Stomach (tissue), 9 donors: ENCODE data around the gene DYRK4. TPM values are rescaled to one million over a fixed set of nuclear protein-coding genes. Genes with fewer than 3 reads are reported as not detected.
A peak's percentile ranks its signal among the peaks of the same experiment; 100 is the strongest.

ENCODE experiments used
- DNase-seq, 2 donors: peaks; one replicate each; pipeline versions ENCODE4 v3.0.0 to v3.0.0-alpha.2; 2013 to 2019
- H3K27ac ChIP-seq, 5 donors: fragments of 200-600 bp in 4 of 5; sonication (generic) in 4 of 5; one replicate each; pipeline ENCODE4 v1.5.1; 2013 to 2019; ENCODE audit warnings: mild to moderate bottlenecking in 1 of 5, moderate library complexity in 1 of 5
- H3K27me3 ChIP-seq, 3 donors: fragments of 200-600 bp; sonication (generic); one replicate each; pipeline ENCODE4 v1.5.1; 2017 to 2019; ENCODE audit warnings: mixed run types in 1 of 3
- H3K36me3 ChIP-seq, 4 donors: fragments of 200-600 bp; sonication (generic); 1 replicate in 3 of 4; 2 replicates in 1 of 4; pipeline ENCODE4 v1.5.1; 2016 to 2019
- H3K4me1 ChIP-seq, 4 donors: fragments of 200-600 bp; sonication (generic); one replicate each; pipeline ENCODE4 v1.5.1; 2016 to 2019
- H3K4me3 ChIP-seq, 4 donors: fragments of 200-600 bp; sonication (generic) in 3 of 4; one replicate each; pipeline ENCODE4 v1.5.1; 2016 to 2019; ENCODE audit warnings: mild to moderate bottlenecking in 1 of 4
- H3K9me3 ChIP-seq, 4 donors: fragments of 200-600 bp; sonication (generic); one replicate each; pipeline ENCODE4 v1.5.1; 2016 to 2019
- CTCF ChIP-seq, 7 experiments: fragments of 450-650 bp in 4 of 7; fragments of 200-600 bp in 3 of 7; sonication (generic) in 3 of 7; IDR thresholded peaks; one replicate each; pipeline ENCODE4 v1.5.1; 2016 to 2019; ENCODE audit warnings: antibody characterized with exemption in 7 of 7, control low read depth in 2 of 7, mild to moderate bottlenecking in 1 of 7
- EP300 ChIP-seq: sonication (generic); formaldehyde crosslinking; IDR thresholded peaks from one replicate; pipeline ENCODE4 v1.6.1; 2017; ENCODE audit warnings: antibody characterized with exemption
- POLR2A ChIP-seq, 4 donors: fragments of 450-650 bp; IDR thresholded peaks; one replicate each; pipeline ENCODE4 v1.6.1; 2016; ENCODE audit warnings: antibody characterized with exemption in 4 of 4, control low read depth in 2 of 4, mild to moderate bottlenecking in 1 of 4, moderate library complexity in 1 of 4
- POLR2AphosphoS5 ChIP-seq, 3 donors: sonication (generic); formaldehyde crosslinking; IDR thresholded peaks; one replicate each; pipeline ENCODE4 v1.6.1; 2016; ENCODE audit warnings: antibody characterized with exemption in 3 of 3
- WGBS, 5 donors: extraction: QIAGEN DNeasy Blood & Tissue Kit in 3 of 5; methylation state at CpG; one replicate each; pipeline versions ENCODE4 v1.1.5 to v1.1.7; 2013 to 2018; 5-methylcytosine and 5-hydroxymethylcytosine counted together
- intact Hi-C: fragments of 100-400 bp; cut with DNase I; formaldehyde crosslinking; loops from one replicate; pipeline ENCODE4 v1.15.1; 2023; ENCODE audit warnings: low total_unique reads
- polyA plus RNA-seq, 3 donors: library from polyadenylated mRNA; stranded (reverse); fragments of 200-250 nt; gene quantifications; one replicate each; pipeline ENCODE4 v1.2.3, GENCODE V29; 2013
- total RNA-seq, 5 donors: library from RNA; depleted of rRNA; stranded (reverse); fragments of >200 nt; gene quantifications; one replicate each; pipeline versions ENCODE4 v1.1.0 to v1.2.3, GENCODE V29; 2014 to 2016
- donor health status: healthy with polysubstance abuse.
- donor health status: Bipolar disorder and iron deficiency.
- donor health status: healthy.

DYRK4 gene
- total and polyA plus RNA-seq, 8 donors: 16.5 to 41.0 (median 29.0) TPM; not detected in 1

GRCh38 chr12:4645023-4645422 is 83.0 kb downstream of the DYRK4 start:
- Histone ChIP-seq H3K4me1 (peaks cover 9 to 16% (median 12%) of the 10 kb centered on the region in 4 donors), H3K9me3 (no peaks in the 10 kb centered on the region), H3K27me3 (no peaks in the 10 kb centered on the region), H3K36me3 (no peaks in the 10 kb centered on the region), H3K27ac (no peak overlapping the region), H3K4me3 (no peak overlapping the region)
- no peak for TF ChIP-seq CTCF (IDR thresholded peaks at IDR 0.05)
- no peak for TF ChIP-seq POLR2A (IDR thresholded peaks at IDR 0.05)
- no peak for TF ChIP-seq POLR2AphosphoS5 (IDR thresholded peaks at IDR 0.05)
- TF ChIP-seq EP300: no peak
- no peak for DNase-seq
- intact Hi-C loops: no loop called here
- WGBS, 5 donors: 84 to 100% (median 89%) methylated on average over 1 of the region's 1 CpG

- 21 to 40% (median 30%) methylated on average over 4 of the region's 4 CpGs for WGBS, 5 donors
- no peaks in the 10 kb centered on the region for H3K36me3 ChIP-seq
- no peaks in the 10 kb centered on the region for H3K9me3 ChIP-seq
- TF ChIP-seq POLR2A (IDR thresholded peaks at IDR 0.05) (no peak), EP300 (no peak), POLR2AphosphoS5 (IDR thresholded peaks at IDR 0.05) (no peak), CTCF (IDR thresholded peaks at IDR 0.05) (no peak)
- H3K4me3 ChIP-seq: peak overlapping the region; percentile 58 to 71 (median 66)
- no peak for DNase-seq
- intact Hi-C loops: no loop called here
- no peaks in the 10 kb centered on the region for H3K27me3 ChIP-seq
- H3K4me1 ChIP-seq: peaks cover 11 to 46% (median 32%) of the 10 kb centered on the region in 4 donors
- H3K27ac ChIP-seq: peak overlapping the region; percentile 78 to 92 (median 89)
Measured at GRCh38 chr12:4648104-4648500, 86.1 kb downstream of the DYRK4 start.

GRCh38 chr12:4648501-4649357 is 86.7 kb downstream of the DYRK4 start, which contains the start of the genes AKAP3 and NDUFA9:
TSS of gene AKAP3 (minus strand) at chr12:4649051. CDS start at chr12:4638196, 10,855 bp downstream.
TSS of gene NDUFA9 (plus strand) at chr12:4649114. CDS start at chr12:4649127, 13 bp downstream.
- Histone ChIP-seq H3K36me3 (no peaks in the 10 kb centered on the region), H3K4me1 (peaks cover 11 to 52% (median 34%) of the 10 kb centered on the region in 4 donors), H3K27ac (peak within 1 kb of the TSS; percentile 78 to 92 (median 89)), H3K4me3 (peak within 1 kb of the TSS; percentile 58 to 71 (median 66)), H3K27me3 (no peaks in the 10 kb centered on the region), H3K9me3 (no peaks in the 10 kb centered on the region)
- 0 to 1% (median 0%) methylated on average over 36 to 39 of the region's 39 CpGs for WGBS, 5 donors
- intact Hi-C loops: no loop called here
- DNase-seq: peak; percentile 82 to 96
- TF ChIP-seq POLR2AphosphoS5 (IDR thresholded peaks at IDR 0.05) (peak; percentile 83 to 95 (median 94)), EP300 (no peak), POLR2A (IDR thresholded peaks at IDR 0.05) (no peak), CTCF (IDR thresholded peaks at IDR 0.05) (peak in 1 of 7 experiments; percentile 20)

GRCh38 chr12:4649358-4649661 is 87.3 kb downstream of the DYRK4 start:
- TF ChIP-seq CTCF (IDR thresholded peaks at IDR 0.05) (no peak), POLR2AphosphoS5 (IDR thresholded peaks at IDR 0.05) (no peak), POLR2A (IDR thresholded peaks at IDR 0.05) (no peak), EP300 (no peak)
- peak overlapping the region; percentile 58 to 71 (median 66) for H3K4me3 ChIP-seq
- H3K9me3 ChIP-seq: no peaks in the 10 kb centered on the region
- H3K27me3 ChIP-seq: no peaks in the 10 kb centered on the region
- intact Hi-C loops: no loop called here
- peaks cover 0 to 4% (median 3%) of the 10 kb centered on the region in 4 donors for H3K36me3 ChIP-seq
- peaks cover 11 to 53% (median 34%) of the 10 kb centered on the region in 4 donors for H3K4me1 ChIP-seq
- H3K27ac ChIP-seq: peak overlapping the region; percentile 78 to 92 (median 89)
- DNase-seq: no peak
- WGBS, 5 donors: 0 to 1% (median 0%) methylated on average over 6 of the region's 6 CpGs
